NCI-H2227 treated with DMSO at 0.1 percent for 48 hours (cell line): Measurements from ENCODE around the gene A4GNT.
"Not testable (repeated sequence)": the region's sequence is repeated elsewhere in the genome, so short reads cannot be mapped to it uniquely, and the experiment has no call there.

Source experiments
- DNase-seq: peaks from one replicate; lab custom pipeline; 2025; lab: John Stamatoyannopoulos, UW

A4GNT gene

GRCh38 chr3:138132239-138132638 lies at the start of gene A4GNT:
A4GNT (minus strand) TSS chr3:138132390; CDS start chr3:138131256, 1,134 bp downstream.
- DNase-seq = no peak

GRCh38 chr3:138180375-138181029 lies 48.3 kb upstream of the A4GNT start:
- DNase-seq = peak; percentile 34

GRCh38 chr3:138174421-138175131 lies 42.4 kb upstream of the A4GNT start, which contains the start of gene DBR1:
DBR1 (minus strand) TSS chr3:138174921; CDS start chr3:138174795, 126 bp downstream.
- DNase-seq = peak; percentile 49

GRCh38 chr3:138173769-138174420 lies 41.7 kb upstream of the A4GNT start:
- DNase-seq = no peak

GRCh38 chr3:138172625-138173024 lies 40.4 kb upstream of the A4GNT start:
- DNase-seq = no peak

GRCh38 chr3:138165061-138165460 lies 32.9 kb upstream of the A4GNT start:
- DNase-seq = no peak

- no peak for DNase-seq
Observed at GRCh38 chr3:138157743-138158142, 25.6 kb upstream of the A4GNT start.

GRCh38 chr3:138154534-138154933 lies 22.3 kb upstream of the A4GNT start:
- DNase-seq = no peak

- DNase-seq = no peak
Observed at GRCh38 chr3:138148503-138148902, 16.3 kb upstream of the A4GNT start.

GRCh38 chr3:138142181-138142580 lies 10.0 kb upstream of the A4GNT start:
- not testable (repeated sequence) for DNase-seq

- no peak for DNase-seq
Observed at GRCh38 chr3:138140940-138141339, 8.8 kb upstream of the A4GNT start.

GRCh38 chr3:138139691-138140090 lies 7.5 kb upstream of the A4GNT start:
- no peak for DNase-seq

GRCh38 chr3:138137861-138138260 lies 5.7 kb upstream of the A4GNT start:
- DNase-seq = no peak

GRCh38 chr3:138136201-138136600 lies 4.0 kb upstream of the A4GNT start:
- no peak for DNase-seq

- DNase-seq = no peak
Observed at GRCh38 chr3:138135833-138136194, 3.6 kb upstream of the A4GNT start.

GRCh38 chr3:138135146-138135832 lies 3.1 kb upstream of the A4GNT start:
- DNase-seq = no peak

- no peak for DNase-seq
Observed at GRCh38 chr3:138127636-138128365, 4.4 kb downstream of the A4GNT start.

- no peak for DNase-seq
Observed at GRCh38 chr3:138125548-138126221, 6.5 kb downstream of the A4GNT start.

GRCh38 chr3:138124706-138125355 lies 7.4 kb downstream of the A4GNT start:
- DNase-seq = no peak

- DNase-seq = no peak
Observed at GRCh38 chr3:138124188-138124587, 8.0 kb downstream of the A4GNT start.

- DNase-seq = no peak
Observed at GRCh38 chr3:138119423-138119766, 12.8 kb downstream of the A4GNT start.
